HG03342 (cell line): Measurements from ENCODE around the gene C12orf57.

Experiments
- ATAC-seq: cut with Tn5 transposase; IDR thresholded peaks from one replicate; pipeline ENCODE4 v1.9.1; 2021; ENCODE audit warnings: mild to moderate bottlenecking, moderate library complexity; ENCODE audit not compliant: unreplicated experiment

C12orf57 gene

GRCh38 chr12:6952121-6952862 lies 8.5 kb downstream of the C12orf57 start:
- no peak for ATAC-seq

- ATAC-seq, result no peak
Measured at GRCh38 chr12:6952863-6953441, 9.1 kb downstream of the C12orf57 start.

- ATAC-seq, result peak; percentile 50
Measured at GRCh38 chr12:6953442-6954315, 9.9 kb downstream of the C12orf57 start.

GRCh38 chr12:6954316-6955107 lies 10.7 kb downstream of the C12orf57 start:
- ATAC-seq, result no peak

- no peak for ATAC-seq
Measured at GRCh38 chr12:6955108-6956020, 11.5 kb downstream of the C12orf57 start.

- ATAC-seq, result no peak
Measured at GRCh38 chr12:6956021-6956727, 12.4 kb downstream of the C12orf57 start.

- ATAC-seq, result no peak
Measured at GRCh38 chr12:6957151-6957701, 13.4 kb downstream of the C12orf57 start.

- ATAC-seq, result no peak
Measured at GRCh38 chr12:6957741-6958608, 14.2 kb downstream of the C12orf57 start.

GRCh38 chr12:6958609-6959057 lies 14.8 kb downstream of the C12orf57 start:
- no peak for ATAC-seq

GRCh38 chr12:6959058-6959804 lies 15.4 kb downstream of the C12orf57 start:
- ATAC-seq, result peak; percentile 59

- no peak for ATAC-seq
Measured at GRCh38 chr12:6959805-6960592, 16.2 kb downstream of the C12orf57 start.

GRCh38 chr12:6960593-6961277 lies 16.9 kb downstream of the C12orf57 start:
- ATAC-seq, result no peak

- ATAC-seq, result no peak
Measured at GRCh38 chr12:6961278-6961694, 17.5 kb downstream of the C12orf57 start.

- ATAC-seq, result no peak
Measured at GRCh38 chr12:6961695-6962284, 18.0 kb downstream of the C12orf57 start.

- no peak for ATAC-seq
Measured at GRCh38 chr12:6962285-6963015, 18.6 kb downstream of the C12orf57 start.
